ENCODE measurements around the gene ALG8.

ALG8 gene

DNA sequence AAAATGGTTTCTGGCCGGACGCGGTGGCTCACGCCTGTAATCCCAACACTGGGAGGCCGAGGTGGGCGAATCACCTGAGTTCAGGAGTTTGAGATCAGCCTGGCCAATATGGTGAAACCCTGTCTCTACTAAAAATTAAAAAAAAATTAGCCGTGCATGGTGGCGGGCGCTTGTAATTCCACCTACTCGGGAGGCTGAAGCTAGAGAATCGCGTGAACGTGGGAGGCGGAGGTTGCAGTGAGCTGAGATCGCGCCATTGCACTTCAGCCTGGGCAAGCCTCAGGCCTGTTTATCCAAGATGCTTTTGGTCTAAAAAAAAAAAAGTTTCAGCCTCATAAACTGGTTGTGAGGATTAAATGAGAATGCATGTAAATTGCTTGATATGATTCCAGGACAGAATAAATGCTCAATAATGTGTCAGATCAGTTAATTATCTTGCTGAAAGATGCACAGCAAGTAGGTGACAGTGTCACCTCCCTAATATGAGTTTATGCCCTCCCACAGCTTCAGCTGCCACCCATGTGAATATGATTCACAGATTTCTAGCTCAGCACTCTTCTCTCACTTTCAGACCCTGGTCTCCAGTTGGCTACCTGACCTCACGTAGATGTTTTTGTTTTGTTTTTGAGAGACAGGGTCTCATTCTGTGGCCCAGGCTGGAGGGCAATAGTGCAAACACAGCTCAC, 1.1 kb upstream of the ALG8 start:
- H3K4me3 Mint-ChIP-seq: peak overlapping the region; percentile 87 to 98 (median 95)
- no peak for TF ChIP-seq CTCF (IDR thresholded peaks at IDR 0.05; ENCODE audit: unreplicated experiment in 3 of 3)
- H3K27ac Mint-ChIP-seq: peak overlapping the region in 2 of 3 experiments; percentile 43 to 63
- H3K4me1 Mint-ChIP-seq: peaks cover 40% of the 10 kb centered on the region
- no peaks in the 10 kb centered on the region for H3K27me3 Mint-ChIP-seq (ENCODE audit: low read depth)
- no peaks in the 10 kb centered on the region for H3K9me3 Mint-ChIP-seq
- H3K36me3 Mint-ChIP-seq (ENCODE audit: low read depth): peaks cover 42% of the 10 kb centered on the region

- TF ChIP-seq CTCF (IDR thresholded peaks at IDR 0.05; ENCODE audit: unreplicated experiment in 3 of 3): no peak
- H3K36me3 Mint-ChIP-seq (ENCODE audit: low read depth): peaks cover 47% of the 10 kb centered on the region
- peaks cover 37% of the 10 kb centered on the region for H3K4me1 Mint-ChIP-seq
- peaks cover 2% of the 10 kb centered on the region for H3K9me3 Mint-ChIP-seq
- H3K27ac Mint-ChIP-seq: peak overlapping the region; percentile 81 to 96 (median 91)
- H3K27me3 Mint-ChIP-seq (ENCODE audit: low read depth): no peaks in the 10 kb centered on the region
- peak overlapping the region; percentile 94 to 98 (median 95) for H3K4me3 Mint-ChIP-seq
Measured at GRCh38 chr11:78138694-78139421, 568 bp downstream of the ALG8 start.

GRCh38 chr11:78138291-78138690, 1.1 kb downstream of the ALG8 start:
- peaks cover 35% of the 10 kb centered on the region for H3K4me1 Mint-ChIP-seq
- H3K27me3 Mint-ChIP-seq (ENCODE audit: low read depth): no peaks in the 10 kb centered on the region
- H3K36me3 Mint-ChIP-seq (ENCODE audit: low read depth): peaks cover 48% of the 10 kb centered on the region
- H3K4me3 Mint-ChIP-seq: peak overlapping the region; percentile 94 to 98 (median 95)
- H3K27ac Mint-ChIP-seq: peak overlapping the region; percentile 62 to 81 (median 68)
- H3K9me3 Mint-ChIP-seq: peaks cover 2% of the 10 kb centered on the region
- no peak for TF ChIP-seq CTCF (IDR thresholded peaks at IDR 0.05; ENCODE audit: unreplicated experiment in 3 of 3)

DNA sequence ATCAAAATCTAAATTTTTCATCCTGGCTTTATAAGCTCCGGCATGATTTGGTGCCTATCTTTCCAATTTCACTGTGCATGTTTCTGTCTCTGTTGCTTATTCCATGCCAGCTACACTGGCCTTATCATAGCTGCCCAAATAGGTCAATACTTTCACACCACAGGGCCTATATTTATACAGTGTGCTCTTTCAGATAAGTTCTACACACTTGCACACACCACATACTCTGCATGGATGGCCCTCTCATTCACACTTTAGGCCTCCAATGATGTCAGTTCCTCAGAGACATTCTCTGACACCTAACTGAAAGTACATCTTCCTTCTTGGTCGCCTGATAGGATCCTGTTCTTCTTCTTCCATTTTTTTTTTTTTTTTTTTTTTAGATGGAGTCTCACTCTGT, 7.0 kb downstream of the ALG8 start:
- Mint-ChIP-seq H3K9me3 (peaks cover 2% of the 10 kb centered on the region), H3K4me3 (no peak overlapping the region), H3K27ac (no peak overlapping the region), H3K27me3 (ENCODE audit: low read depth) (no peaks in the 10 kb centered on the region), H3K4me1 (peaks cover 6% of the 10 kb centered on the region), H3K36me3 (ENCODE audit: low read depth) (peaks cover 36% of the 10 kb centered on the region)
- no peak for TF ChIP-seq CTCF (IDR thresholded peaks at IDR 0.05; ENCODE audit: unreplicated experiment in 3 of 3)

DNA sequence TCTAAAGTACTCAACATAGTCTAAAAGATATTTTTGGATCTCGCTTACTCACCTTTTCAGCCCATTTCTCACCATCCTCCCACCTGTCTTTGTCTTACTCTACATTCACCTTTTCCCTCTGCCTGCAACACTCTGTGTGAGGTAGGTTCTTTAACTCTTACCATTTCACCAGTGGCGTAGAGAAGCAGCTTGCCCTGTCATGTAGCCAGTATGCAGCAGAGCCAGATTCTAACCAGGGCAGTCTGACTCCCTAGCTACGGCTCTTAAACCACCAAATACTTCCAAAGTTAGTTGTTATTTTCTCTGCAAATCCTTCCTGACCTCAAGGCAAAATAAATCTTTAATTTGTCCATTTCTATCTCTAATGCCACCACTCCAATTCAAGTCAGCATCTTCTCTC, 7.5 kb downstream of the ALG8 start:
- no peaks in the 10 kb centered on the region for H3K27me3 Mint-ChIP-seq (ENCODE audit: low read depth)
- peaks cover 6% of the 10 kb centered on the region for H3K4me1 Mint-ChIP-seq
- peaks cover 2% of the 10 kb centered on the region for H3K9me3 Mint-ChIP-seq
- H3K27ac Mint-ChIP-seq: no peak overlapping the region
- no peak for TF ChIP-seq CTCF (IDR thresholded peaks at IDR 0.05; ENCODE audit: unreplicated experiment in 3 of 3)
- H3K4me3 Mint-ChIP-seq: no peak overlapping the region
- peaks cover 31% of the 10 kb centered on the region for H3K36me3 Mint-ChIP-seq (ENCODE audit: low read depth)

All from nephron (organoid).